ENCODE results near the gene SPEF2.

Gene SPEF2

DNA sequence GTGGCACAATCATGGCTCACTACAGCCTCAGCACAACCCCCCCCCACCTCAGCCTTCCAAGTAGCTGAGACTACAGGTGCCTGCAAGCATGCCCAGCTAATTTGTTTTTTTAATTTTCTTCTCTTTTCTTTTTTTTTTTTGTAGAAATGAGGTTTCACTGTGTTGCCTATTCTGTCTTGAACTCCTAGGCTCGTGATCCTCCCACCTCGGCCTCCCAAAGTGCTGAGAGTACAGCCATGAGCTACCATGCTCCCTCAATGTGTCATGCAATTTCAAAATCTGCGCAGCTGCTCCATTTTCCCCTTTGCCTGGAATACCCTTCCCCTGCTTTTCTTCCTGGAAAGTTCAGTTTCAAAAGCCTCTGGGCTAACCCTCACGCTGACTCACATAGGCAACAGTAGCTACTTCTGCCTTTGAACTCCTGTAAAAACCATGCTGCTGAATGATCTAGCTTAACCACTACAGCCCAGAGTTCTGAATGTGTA lies 168.0 kb downstream of the SPEF2 start:
- DNase-seq, result no peak

DNA sequence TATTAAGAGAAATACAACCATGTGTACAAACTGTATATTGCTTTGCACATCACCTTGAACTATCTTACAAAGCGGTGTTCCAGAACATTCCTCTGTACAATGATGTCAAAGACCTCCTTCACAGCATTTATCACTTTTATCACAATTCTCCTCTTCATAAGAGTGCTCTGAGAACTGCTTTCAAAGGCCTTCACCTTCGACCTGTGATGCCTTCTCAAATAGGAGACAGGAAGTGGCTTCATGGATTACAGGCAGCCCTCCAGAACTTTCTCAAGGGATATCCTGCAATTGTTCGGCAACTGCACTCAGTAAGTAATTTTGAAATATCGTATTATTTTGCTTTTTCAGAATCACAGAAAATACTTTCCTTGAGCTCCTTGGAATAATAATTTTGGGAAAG lies 171.1 kb downstream of the SPEF2 start:
- no peak for DNase-seq

DNA sequence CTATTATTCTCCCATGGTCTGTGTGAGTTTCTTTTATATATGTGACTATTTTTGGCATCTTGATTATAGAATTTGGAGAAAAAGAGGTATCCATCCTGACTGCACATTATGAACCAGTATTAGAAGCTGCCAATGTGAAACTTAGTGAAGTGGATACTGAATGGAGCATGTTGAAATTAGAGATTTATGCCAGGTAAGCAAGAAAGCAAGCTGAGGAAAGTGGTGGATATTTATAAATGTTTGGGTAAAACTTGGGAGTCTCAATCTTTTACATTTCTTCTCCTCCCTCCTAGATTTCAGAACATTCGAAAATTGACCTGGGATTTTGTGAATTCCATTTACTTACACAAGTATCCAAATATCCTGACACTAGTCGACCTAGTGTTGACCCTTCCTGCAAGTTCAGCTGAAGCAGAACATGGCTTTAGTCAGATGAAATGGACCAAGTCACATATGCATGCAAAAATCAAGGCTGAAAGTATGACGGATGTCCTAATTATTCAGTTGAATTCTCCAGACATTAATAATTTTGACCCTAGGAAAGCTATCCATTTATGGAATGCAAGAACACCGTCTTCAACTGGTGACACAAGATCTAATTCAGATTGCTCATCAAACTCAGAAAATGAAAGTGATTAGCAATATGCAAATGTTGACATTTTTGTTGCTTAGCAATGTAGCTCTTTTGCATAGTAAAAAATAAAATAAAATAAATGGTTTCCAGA lies 172.2 kb downstream of the SPEF2 start:
- DNase-seq, result no peak

- DNase-seq, result no peak
These were observed 172.8 kb downstream of the SPEF2 start for GRCh38 chr5:35790457-35790822.

GRCh38 chr5:35794328-35794619 lies 176.6 kb downstream of the SPEF2 start:
- no peak for DNase-seq

DNA sequence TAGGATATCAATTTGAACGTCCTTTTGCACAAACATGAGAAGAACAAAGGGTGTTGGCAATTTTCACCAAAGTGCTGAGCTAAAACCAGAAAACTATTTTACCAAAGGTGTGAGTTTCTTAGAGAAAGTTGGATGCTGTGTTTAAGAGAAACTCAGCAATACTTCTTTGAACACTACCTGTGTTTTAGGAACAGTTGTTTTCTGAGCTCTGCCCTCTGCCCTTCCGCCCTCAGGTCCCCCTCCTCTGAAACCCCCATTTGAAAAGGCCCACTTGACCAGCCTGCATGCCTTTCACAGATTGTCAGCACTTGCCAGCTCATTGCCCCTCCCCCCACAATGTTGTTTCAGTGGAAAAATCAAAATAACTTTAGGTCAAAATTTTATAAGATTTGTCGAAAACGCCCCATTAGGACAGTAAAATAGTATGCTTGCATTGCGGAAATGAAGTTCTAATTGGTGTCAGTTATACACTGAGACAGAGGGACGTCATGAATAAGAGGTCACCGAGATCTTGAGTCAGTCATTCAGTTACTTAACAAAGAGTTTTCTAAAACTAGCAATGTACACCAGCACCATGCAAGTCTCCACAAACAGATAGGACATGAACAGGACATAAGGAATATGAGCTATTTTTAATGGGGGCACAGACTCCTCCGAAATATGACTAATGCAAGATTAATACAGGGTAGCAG lies 177.2 kb downstream of the SPEF2 start:
- no peak for DNase-seq

DNA sequence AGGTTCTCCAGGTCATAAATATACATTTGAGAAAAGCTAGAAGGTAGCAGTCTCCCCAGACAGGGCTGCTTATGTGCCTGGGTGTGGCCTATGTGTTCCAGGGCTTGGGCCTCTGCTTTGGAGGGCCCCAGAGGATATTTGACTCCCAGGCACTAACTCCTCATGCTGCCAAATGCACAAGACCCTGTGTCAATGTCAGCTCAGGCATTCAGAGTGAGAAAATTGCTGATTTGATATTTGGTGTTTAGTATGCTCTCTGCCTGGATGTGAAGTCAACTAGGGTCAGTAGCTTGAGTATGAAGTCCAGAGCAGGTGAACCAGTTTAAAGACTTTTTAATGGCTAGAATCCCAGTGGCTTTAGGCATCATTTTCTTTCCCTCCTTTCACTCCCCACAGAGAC lies 181.5 kb downstream of the SPEF2 start:
- no peak for DNase-seq

DNA sequence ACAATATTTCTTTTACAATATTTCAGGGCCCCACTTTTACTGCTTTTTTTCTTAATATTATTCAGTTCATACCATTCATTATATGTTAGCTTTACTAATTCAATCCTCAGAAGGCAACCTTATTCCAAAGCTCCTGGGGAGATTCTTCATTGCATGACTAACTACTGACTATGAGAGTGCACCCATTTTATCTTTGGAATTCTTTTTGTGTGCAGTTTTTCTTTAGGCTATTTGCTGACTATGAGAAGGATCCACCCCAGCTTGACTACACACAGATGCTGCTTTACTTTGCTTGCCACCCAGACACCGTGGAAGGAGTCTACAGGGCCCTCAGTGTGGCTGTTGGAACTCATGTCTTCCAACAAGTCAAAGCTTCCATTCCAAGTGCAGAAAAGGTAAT lies 182.1 kb downstream of the SPEF2 start:
- no peak for DNase-seq

DNA sequence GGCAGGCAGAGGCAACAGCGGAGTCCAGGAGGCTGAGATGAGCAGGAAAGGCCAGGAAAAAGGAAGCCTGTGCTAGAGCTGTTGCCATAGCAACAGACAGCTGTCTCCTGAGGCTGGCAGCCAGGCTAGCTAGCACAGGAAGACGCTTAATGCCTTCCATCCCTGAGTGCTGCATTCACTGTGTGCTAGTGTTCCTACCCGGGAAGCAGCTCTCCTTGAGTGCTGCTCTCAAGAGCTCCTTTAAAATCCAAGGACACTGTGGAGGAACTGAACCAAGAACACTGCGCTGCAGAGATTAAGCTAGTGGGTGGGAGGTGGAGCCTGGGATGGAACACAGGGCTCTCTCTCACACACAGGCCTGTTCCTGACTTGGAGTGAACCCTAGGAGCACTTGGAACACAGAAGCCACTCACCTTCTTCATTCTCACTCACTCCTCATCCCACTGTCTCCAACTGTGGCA lies 185.6 kb downstream of the SPEF2 start:
- peak; percentile 28 for DNase-seq

GRCh38 chr5:35804201-35804653 lies 186.6 kb downstream of the SPEF2 start:
- DNase-seq, result no peak

GRCh38 chr5:35804841-35805240 lies 187.2 kb downstream of the SPEF2 start:
- no peak for DNase-seq

GRCh38 chr5:35810601-35811000 lies 192.9 kb downstream of the SPEF2 start:
- DNase-seq, result no peak

GRCh38 chr5:35811108-35811741 lies 193.6 kb downstream of the SPEF2 start:
- DNase-seq, result no peak

DNA sequence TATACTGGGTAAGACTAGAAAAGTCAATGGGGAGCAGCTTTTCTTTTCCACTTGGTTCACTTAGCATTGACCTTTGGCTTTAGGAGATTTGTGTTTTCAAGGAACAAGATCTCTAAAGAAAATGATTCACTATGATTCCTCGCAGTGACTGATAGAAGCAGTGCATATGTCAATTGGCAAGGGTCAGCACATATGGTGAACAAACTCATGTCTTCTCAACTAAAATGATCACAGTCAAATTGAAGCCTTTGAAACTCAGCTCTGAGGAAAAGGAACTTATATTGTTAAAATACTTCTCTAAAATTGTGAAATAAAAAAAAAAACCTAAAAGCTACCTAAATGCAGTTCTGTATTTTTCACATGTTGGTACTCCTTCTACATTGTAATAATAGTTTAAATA lies 195.9 kb downstream of the SPEF2 start:
- DNase-seq, result no peak

DNA sequence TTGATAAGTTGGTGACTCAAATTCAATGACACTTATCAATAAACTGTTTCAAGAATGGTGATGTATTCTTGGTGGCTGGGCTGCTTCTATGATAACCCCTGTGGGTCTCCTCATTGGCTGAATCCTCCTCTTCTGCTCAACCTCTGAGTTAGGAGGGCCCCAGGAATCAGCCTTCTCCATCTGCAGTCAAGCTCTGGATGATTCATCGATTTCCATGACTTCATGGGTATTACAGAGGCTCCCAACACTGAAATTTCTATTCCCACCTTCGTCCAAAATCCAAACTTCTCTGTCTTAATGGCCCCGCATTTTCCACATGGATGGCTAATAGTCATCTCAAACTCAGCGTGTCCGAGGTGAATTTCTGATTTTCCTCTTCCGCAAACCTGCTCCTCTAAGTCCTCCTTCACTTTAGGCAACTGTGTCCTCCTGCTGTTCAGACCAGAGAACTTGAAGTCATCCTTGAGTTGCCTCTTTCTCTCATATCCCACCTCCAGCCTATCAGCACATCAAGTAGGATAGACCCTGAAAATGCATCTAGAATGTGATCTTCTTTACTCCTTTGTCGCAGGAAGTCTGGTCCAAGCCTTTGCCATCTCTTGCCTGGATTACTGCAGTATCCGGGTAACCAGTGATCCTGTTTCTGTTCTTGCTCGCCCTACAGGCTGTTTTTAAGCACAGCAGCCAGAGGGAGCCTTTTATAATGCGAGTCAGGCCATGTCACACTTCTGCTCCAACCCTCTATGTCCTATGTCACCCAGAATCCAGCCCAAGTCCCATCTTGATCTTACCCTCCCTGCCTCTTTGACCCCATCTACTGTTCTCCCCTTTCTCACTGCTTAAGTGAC lies 197.7 kb downstream of the SPEF2 start:
- no peak for DNase-seq

DNA sequence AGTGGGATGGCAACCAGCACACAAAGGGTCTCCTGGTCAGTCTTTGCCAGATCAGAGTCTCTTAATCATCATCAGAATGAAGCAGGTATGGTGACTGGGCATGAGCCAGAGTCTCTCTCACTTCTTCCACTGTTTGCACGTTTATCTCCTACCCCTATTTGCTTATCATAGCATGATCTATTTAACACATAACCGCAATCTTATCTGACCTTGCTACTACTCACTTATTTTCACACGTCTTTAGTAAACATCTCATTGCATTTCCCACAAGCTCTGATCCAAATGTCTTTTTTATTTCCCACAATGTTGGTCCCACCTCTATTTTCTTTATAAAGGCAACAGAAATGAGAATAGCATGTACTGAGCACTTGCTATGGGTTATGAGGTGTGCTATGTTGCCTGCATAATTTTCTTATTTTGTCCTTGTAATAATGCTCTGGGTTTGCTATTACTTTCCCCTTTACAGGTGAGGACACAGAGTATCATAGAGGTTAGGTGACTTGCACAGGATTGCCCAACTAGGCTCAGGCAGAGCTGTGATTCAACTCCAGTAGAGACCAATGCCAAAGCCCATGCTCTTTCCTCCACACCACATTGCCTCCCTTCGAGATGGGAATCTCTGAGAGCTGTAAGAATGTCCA lies 199.3 kb downstream of the SPEF2 start:
- no peak for DNase-seq

GRCh38 chr5:35819026-35819425 lies 201.4 kb downstream of the SPEF2 start:
- DNase-seq, result no peak

DNA sequence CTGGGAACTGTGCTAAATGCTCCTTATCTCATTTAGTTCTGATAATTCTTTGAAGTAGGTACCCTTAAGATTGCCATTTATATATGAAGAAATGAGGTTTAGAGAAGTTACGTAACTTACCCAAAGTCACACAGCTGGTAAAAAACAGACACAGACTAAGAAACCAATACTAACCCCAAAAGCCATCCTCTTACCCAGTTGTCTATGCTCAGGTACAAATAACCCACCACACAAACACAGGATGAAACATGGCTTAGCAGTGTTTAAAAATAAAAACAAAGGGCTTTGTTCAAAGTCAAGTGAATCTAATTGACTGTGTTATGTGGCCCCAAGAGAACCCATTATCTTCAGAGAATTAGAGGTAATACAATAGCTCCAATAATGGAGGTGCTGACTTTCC lies 202.0 kb downstream of the SPEF2 start:
- DNase-seq, result no peak

GRCh38 chr5:35820735-35821134 lies 203.1 kb downstream of the SPEF2 start:
- no peak for DNase-seq

DNA sequence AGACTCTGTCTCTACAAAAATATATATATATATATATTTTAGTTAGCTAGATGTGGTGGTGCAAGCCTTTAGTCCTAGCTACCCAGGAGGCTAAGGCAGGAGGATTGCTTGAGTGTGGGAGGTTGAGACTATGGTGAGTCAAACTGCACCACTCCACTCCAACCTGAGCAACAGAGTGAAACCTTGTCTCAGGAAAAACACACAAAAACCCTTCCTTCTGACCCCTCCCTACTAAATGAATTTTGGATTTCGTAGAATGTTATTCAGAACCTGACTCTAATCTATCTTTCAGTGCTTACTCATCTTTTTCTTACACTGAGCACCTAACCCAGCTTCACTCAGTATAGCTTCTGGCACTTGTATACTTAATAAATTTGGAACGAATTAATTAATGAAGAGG lies 203.8 kb downstream of the SPEF2 start:
- no peak for DNase-seq

GRCh38 chr5:35822511-35822910 lies 204.8 kb downstream of the SPEF2 start:
- no peak for DNase-seq

DNA sequence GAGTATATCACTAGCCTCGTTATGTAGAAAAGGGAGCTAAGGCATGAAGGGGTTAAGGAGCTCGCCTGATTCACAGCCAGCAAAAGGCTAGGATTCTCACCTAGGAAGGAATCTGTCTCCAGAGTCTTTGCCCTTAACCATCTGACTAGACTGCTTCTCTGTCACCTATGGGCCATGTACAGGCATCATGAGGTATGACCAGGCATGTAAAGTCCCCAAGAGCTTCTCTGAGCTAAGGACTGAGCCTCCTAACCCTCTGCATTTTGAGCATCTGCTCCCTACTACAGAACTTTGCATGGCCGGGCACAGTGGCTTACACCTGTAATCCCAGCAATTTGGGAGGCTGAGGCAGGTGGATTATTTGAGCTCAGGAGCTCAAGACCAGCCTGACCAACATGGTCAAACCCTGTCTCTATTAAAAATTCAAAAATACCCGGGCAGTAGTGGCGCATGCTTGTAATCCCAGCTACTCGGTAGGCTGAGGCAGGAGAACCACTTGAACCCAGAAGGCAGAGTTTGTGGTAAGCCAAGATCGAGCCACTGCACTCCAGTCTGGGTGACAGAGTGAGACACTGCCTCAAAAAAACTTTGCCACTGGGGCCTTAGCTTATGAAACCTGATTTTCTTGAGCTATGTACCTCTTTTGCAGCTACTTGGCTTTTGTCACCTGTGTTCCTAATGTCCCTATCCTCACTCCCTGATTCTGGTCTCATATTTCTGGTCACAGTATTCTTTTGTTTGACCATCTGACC lies 205.9 kb downstream of the SPEF2 start:
- DNase-seq, result no peak

Measured in T1000 (cell line).